Mesendoderm (in vitro differentiated cells): ENCODE results near the gene SPDYE1.

Experiments
- DNase-seq: peaks from one replicate; pipeline ENCODE4 v3.0.0; 2013
- H2AK5ac ChIP-seq: 2 replicates; pipeline ENCODE4 v1.6.1; 2013; ENCODE audit warnings: low read length, inconsistent platforms
- H2BK120ac ChIP-seq: 2 replicates; pipeline ENCODE4 v1.6.1; 2013; ENCODE audit warnings: low read depth, mild to moderate bottlenecking, low read length, moderate library complexity, mixed read lengths
- H2BK15ac ChIP-seq: replicated peaks from 2 replicates; pipeline ENCODE4 v1.6.1; 2013; ENCODE audit warnings: low read depth, mild to moderate bottlenecking, moderate library complexity
- H2BK5ac ChIP-seq: 2 replicates; pipeline ENCODE4 v1.6.1; 2013; ENCODE audit warnings: low read length, inconsistent platforms
- H3K18ac ChIP-seq: 2 replicates; pipeline ENCODE4 v1.6.1; 2013; ENCODE audit warnings: mild to moderate bottlenecking, low read length, mixed read lengths
- H3K23ac ChIP-seq: one replicate; pipeline ENCODE4 v1.6.1; 2013; ENCODE audit warnings: low read length
- H3K27ac ChIP-seq: 2 replicates; pipeline ENCODE4 v1.5.1; 2013; ENCODE audit warnings: low read depth, mild to moderate bottlenecking, inconsistent platforms, low read length, moderate library complexity
- H3K27me3 ChIP-seq: 2 replicates; pipeline ENCODE4 v1.6.1; 2013; ENCODE audit warnings: low read length, control low read depth, mild to moderate bottlenecking, inconsistent platforms; ENCODE audit not compliant: insufficient read depth, poor library complexity
- H3K36me3 ChIP-seq: 2 replicates; pipeline ENCODE4 v1.6.1; 2013; ENCODE audit warnings: low read length, inconsistent platforms; ENCODE audit not compliant: control insufficient read depth, insufficient read depth
- H3K4ac ChIP-seq: one replicate; pipeline ENCODE4 v1.6.1; 2013; ENCODE audit warnings: low read depth, mild to moderate bottlenecking, low read length, moderate library complexity
- H3K4me1 ChIP-seq: 2 replicates; pipeline ENCODE4 v1.6.1; 2013; ENCODE audit warnings: low read depth, low read length, inconsistent platforms; ENCODE audit not compliant: control insufficient read depth
- H3K4me2 ChIP-seq: 2 replicates; pipeline ENCODE4 v1.6.1; 2013; ENCODE audit warnings: low read length
- H3K4me3 ChIP-seq: 2 replicates; pipeline ENCODE4 v1.5.1; 2013; ENCODE audit warnings: mild to moderate bottlenecking, low read length
- H3K56ac ChIP-seq: one replicate; pipeline ENCODE4 v1.6.1; 2013; ENCODE audit warnings: low read length
- H3K79me1 ChIP-seq: 2 replicates; pipeline ENCODE4 v1.6.1; 2013; ENCODE audit warnings: low read length, inconsistent platforms
- H3K79me2 ChIP-seq: 2 replicates; pipeline ENCODE4 v1.6.1; 2013; ENCODE audit warnings: mild to moderate bottlenecking, low read length; ENCODE audit not compliant: control insufficient read depth, insufficient read depth
- H3K9ac ChIP-seq: 2 replicates; pipeline ENCODE4 v1.6.1; 2013; ENCODE audit warnings: low read length, inconsistent platforms
- H4K5ac ChIP-seq: one replicate; pipeline ENCODE4 v1.6.1; 2013; ENCODE audit warnings: low read length
- H4K8ac ChIP-seq: one replicate; pipeline ENCODE4 v1.6.1; 2013; ENCODE audit warnings: low read depth, mild to moderate bottlenecking, control low read depth, low read length, moderate library complexity
- WGBS: extraction: QIAGEN DNeasy Blood & Tissue Kit; methylation state at CpG from one replicate; pipeline ENCODE4 v1.1.7; 2013; ENCODE audit warnings: low lambda C conversion rate, missing lambda C conversion rate; ENCODE audit not compliant: insufficient coverage; ENCODE audit errors: extremely low coverage; 5-methylcytosine and 5-hydroxymethylcytosine counted together

The SPDYE1 gene

DNA sequence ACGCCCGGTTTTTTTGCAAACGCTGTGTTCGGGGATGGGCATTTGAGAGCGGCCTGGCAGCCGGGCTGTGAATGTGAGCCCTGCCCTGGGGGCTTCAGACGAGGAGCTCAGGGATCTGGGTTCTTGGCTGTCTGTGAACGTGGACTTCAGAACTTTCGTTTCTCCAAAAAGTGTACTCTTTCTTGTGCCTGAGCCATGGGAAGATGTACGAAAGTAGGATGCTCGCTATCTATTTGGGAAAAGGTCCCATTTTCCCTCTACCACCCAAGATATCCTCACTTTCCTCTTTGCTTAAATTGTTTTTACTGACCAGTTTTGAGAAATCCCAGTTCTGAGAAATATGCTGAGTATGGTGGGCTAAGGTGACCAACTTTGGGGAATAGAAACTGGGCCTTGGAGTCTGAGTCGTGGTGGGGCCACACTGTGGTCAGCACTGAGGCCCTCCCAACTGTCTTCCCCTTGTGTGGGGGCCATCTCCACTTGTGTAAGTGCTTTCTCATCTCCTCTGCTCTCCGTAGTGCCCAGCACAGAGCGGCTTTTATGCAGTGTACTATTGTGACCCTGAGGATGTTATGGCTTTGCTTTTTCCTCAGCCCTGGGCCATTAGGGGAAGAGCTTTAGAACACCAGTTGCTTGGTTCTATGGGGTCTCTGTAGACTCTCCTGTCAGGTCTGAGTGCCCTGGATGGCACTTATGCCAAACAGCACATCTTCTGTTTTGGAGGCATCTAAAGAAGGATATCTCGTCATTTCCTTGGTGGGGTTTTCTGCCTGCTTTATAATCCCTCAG lies 47.7 kb downstream of the SPDYE1 start:
- H3K4me3 ChIP-seq = peak overlapping the region; percentile 89
- H3K18ac ChIP-seq = peak overlapping the region; percentile 3
- H3K79me1 ChIP-seq = peaks cover 24% of the 10 kb centered on the region
- H3K4me2 ChIP-seq = peak overlapping the region; percentile 92
- H3K79me2 ChIP-seq = peaks cover 15% of the 10 kb centered on the region
- H2BK5ac ChIP-seq = no peak overlapping the region
- no peaks in the 10 kb centered on the region for H3K27me3 ChIP-seq
- peak overlapping the region; percentile 24 for H3K23ac ChIP-seq
- no peak overlapping the region for H2BK120ac ChIP-seq
- peak overlapping the region; percentile 56 for H4K5ac ChIP-seq
- WGBS = no CpG with 5 or more reads among the region's 15 CpGs
- H3K4me1 ChIP-seq = peaks cover 3% of the 10 kb centered on the region
- H3K36me3 ChIP-seq = peaks cover 3% of the 10 kb centered on the region
- H3K4ac ChIP-seq = no peak overlapping the region
- peak overlapping the region; percentile 94 for H3K56ac ChIP-seq
- peak; percentile 38 for DNase-seq
- no peak overlapping the region for H2BK15ac ChIP-seq
- no peak overlapping the region for H4K8ac ChIP-seq
- peak overlapping the region; percentile 46 for H3K27ac ChIP-seq
- H3K9ac ChIP-seq = peak overlapping the region; percentile 90
- H2AK5ac ChIP-seq = no peak overlapping the region

DNA sequence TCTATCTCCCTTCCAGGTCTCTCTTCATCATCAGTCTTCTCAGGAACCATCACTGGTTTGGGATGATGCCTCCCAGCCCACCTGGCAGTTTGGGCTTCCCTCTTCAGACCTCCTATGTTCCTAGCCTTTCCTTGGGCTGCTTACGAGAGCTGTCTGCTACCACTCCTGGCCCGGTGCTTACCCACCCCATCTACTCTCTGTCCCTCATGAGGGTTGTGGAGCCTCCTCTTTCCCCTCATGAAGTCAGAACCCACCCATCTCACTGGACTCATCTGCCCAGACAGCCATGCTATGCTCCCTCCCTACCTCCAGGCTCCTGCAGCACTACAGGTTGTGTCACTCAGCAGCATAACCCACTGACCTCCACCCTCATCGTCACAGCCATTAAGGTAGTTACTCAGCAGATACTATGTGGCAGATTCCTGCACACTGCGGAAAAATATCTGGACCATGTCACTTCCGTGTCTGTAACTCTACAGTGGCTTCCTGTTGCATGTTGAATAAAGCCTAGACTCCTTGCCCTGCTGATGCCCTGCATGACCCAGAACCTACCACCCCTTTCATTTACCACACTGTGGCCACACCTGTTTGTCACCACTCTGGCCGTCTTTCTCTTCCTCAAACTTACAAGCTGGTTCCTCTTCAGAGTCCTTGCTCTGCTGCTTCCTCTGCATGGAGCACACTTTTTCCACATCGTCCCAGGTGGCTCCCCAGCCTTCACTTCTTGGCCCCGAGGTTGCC lies 48.8 kb downstream of the SPDYE1 start:
- Histone ChIP-seq H3K18ac (no peak overlapping the region), H3K27ac (no peak overlapping the region), H3K4me3 (no peak overlapping the region), H2BK120ac (no peak overlapping the region), H3K79me2 (peaks cover 15% of the 10 kb centered on the region), H3K56ac (no peak overlapping the region), H3K27me3 (no peaks in the 10 kb centered on the region), H3K36me3 (peaks cover 4% of the 10 kb centered on the region), H4K8ac (no peak overlapping the region), H3K4me2 (no peak overlapping the region), H3K9ac (no peak overlapping the region), H2AK5ac (no peak overlapping the region), H3K4me1 (peaks cover 3% of the 10 kb centered on the region), H3K4ac (no peak overlapping the region), H3K23ac (no peak overlapping the region), H2BK5ac (no peak overlapping the region), H4K5ac (no peak overlapping the region), H3K79me1 (peaks cover 24% of the 10 kb centered on the region), H2BK15ac (no peak overlapping the region)
- no peak for DNase-seq
- no CpG with 5 or more reads among the region's 8 CpGs for WGBS

DNA sequence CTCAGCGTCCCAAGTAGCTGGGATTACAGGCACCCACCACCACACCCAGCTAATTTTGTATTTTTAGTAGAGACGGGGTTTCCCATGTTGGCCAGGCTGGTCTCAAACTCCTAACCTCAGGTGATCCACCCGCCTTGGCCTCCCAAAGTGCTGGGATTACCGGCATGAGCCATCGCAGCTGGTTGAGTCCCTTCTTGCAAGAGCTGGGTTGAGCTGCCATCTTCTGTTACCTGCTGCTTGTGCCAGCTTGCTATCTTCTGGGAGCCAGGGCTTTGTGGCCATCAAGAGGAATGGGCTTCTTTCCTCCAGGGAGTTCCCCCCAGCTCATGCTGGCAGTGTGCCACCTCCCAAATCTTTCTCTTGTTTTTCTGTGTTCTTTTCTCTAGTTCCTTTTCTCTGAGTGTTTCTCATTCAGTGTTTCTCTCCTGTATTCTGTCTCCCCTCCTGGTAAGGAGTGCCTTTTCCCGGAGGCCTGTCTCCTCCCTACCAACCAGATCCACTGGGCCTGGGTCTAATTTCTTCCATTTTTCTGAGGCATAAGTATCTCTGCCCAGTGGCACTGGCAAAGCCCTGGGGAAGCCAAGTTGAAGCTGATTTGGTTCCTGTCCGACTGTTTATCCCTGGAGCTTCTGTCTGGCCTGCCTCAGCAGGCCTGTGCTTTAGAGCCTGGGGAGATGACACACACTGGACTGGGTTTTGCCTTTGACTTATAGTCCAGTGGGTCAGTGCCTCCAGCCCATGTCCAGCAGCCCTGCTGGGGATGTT lies 50.5 kb downstream of the SPDYE1 start:
- H3K4me2 ChIP-seq = no peak overlapping the region
- no peak overlapping the region for H3K4me3 ChIP-seq
- no peak overlapping the region for H3K9ac ChIP-seq
- no peak overlapping the region for H3K56ac ChIP-seq
- H2AK5ac ChIP-seq = no peak overlapping the region
- no peak overlapping the region for H2BK120ac ChIP-seq
- peaks cover 24% of the 10 kb centered on the region for H3K79me1 ChIP-seq
- H3K27ac ChIP-seq = no peak overlapping the region
- H3K79me2 ChIP-seq = peaks cover 15% of the 10 kb centered on the region
- no peak overlapping the region for H2BK5ac ChIP-seq
- no peak overlapping the region for H4K5ac ChIP-seq
- H3K36me3 ChIP-seq = peaks cover 4% of the 10 kb centered on the region
- H3K27me3 ChIP-seq = no peaks in the 10 kb centered on the region
- peaks cover 3% of the 10 kb centered on the region for H3K4me1 ChIP-seq
- WGBS = no CpG with 5 or more reads among the region's 7 CpGs
- no peak overlapping the region for H3K23ac ChIP-seq
- no peak overlapping the region for H4K8ac ChIP-seq
- no peak overlapping the region for H3K18ac ChIP-seq
- H2BK15ac ChIP-seq = no peak overlapping the region
- H3K4ac ChIP-seq = no peak overlapping the region
- DNase-seq = no peak

DNA sequence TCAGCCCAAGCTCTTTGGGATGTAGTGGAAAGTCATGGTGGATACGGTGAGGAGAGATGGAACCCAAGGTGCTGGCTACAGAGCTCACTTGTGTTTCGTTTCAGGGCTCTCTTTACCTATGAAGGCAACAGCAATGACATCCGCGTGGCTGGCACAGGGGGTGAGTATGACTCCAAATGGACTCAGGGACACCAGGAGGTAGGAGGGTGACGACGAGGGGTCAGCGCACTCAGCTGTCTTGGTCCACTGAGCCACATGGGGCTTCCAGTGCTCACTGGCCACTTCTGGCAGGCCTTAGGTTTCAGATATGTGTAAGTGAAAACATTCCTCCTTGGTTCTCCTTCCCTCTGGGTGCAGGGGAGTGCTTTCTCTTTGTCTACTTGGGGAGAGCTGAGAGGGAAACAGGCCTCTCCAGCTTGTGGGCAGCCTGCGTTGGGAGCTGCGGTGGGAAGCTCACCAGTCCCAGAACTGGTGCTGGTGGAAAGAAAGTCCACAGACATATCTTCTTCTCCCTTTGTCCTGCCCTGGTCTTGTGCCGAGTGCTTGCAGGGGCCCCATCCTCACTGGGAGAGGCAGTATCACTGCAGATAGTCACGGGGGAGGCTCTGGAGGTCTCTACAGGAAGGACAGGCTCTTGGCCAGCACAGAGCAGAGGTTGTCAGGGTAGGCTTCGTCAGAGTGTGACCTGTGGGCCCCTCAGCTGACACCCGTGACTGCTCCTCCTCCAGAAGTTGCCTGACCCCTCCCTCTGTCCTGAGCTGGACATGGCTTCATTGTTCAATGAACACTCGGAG lies 52.6 kb downstream of the SPDYE1 start:
- no peak overlapping the region for H2BK15ac ChIP-seq
- peaks cover 4% of the 10 kb centered on the region for H3K36me3 ChIP-seq
- H3K23ac ChIP-seq = no peak overlapping the region
- DNase-seq = no peak
- no peak overlapping the region for H3K9ac ChIP-seq
- no peak overlapping the region for H3K4me3 ChIP-seq
- no peak overlapping the region for H4K8ac ChIP-seq
- no peak overlapping the region for H2AK5ac ChIP-seq
- H2BK5ac ChIP-seq = no peak overlapping the region
- no peak overlapping the region for H3K4ac ChIP-seq
- peaks cover 20% of the 10 kb centered on the region for H3K79me1 ChIP-seq
- peaks cover 11% of the 10 kb centered on the region for H3K79me2 ChIP-seq
- H4K5ac ChIP-seq = no peak overlapping the region
- no peak overlapping the region for H3K27ac ChIP-seq
- no CpG with 5 or more reads among the region's 14 CpGs for WGBS
- H3K27me3 ChIP-seq = no peaks in the 10 kb centered on the region
- H3K18ac ChIP-seq = no peak overlapping the region
- H3K4me2 ChIP-seq = no peak overlapping the region
- no peak overlapping the region for H3K56ac ChIP-seq
- no peaks in the 10 kb centered on the region for H3K4me1 ChIP-seq
- no peak overlapping the region for H2BK120ac ChIP-seq

DNA sequence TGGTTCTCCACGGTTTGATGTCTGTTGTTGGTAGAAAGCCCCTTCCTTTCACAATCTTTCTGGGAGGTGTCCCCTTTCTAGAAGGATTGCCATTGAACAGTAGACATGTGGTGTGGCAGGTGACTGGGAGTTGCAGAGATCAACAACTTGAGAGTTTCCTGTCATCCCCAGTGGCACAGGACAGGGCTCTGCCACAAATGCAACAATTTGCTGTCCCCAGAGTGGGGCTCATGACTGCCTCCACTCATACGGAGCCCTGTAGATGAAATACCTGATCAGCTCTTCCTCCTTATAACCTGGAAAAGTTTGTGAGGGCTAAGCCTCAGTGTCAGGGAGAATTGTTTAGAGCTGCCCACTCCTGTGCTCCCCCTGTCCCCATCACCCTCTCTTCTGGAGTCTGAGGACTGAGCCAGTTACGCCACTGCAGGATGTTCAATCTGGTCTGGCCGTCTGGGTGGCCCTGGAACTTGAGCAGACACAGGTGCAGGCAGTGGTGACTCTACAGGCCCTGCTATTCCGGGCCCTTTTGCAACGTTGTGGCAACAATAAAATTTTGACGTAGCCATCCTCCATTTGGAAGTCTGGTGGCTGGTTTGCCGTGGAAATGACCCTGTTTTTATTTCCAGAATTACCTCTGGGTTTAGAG lies 53.3 kb downstream of the SPDYE1 start:
- Histone ChIP-seq H3K23ac (no peak overlapping the region), H2BK5ac (no peak overlapping the region), H3K4me2 (no peak overlapping the region), H2BK15ac (no peak overlapping the region), H2BK120ac (no peak overlapping the region), H4K5ac (no peak overlapping the region), H3K79me2 (peaks cover 6% of the 10 kb centered on the region), H3K4ac (no peak overlapping the region), H3K4me1 (no peaks in the 10 kb centered on the region), H3K27me3 (no peaks in the 10 kb centered on the region), H3K56ac (no peak overlapping the region), H3K18ac (no peak overlapping the region), H4K8ac (no peak overlapping the region), H3K36me3 (peaks cover 4% of the 10 kb centered on the region), H3K79me1 (peaks cover 14% of the 10 kb centered on the region), H3K4me3 (no peak overlapping the region), H3K27ac (no peak overlapping the region), H3K9ac (no peak overlapping the region), H2AK5ac (no peak overlapping the region)
- DNase-seq = no peak
- WGBS = no CpG with 5 or more reads among the region's 8 CpGs
